NCI-H2196 (cell line): ENCODE results near the gene PKD2L1.
"Not testable (repeated sequence)": the region's sequence is repeated elsewhere in the genome, so short reads cannot be mapped to it uniquely, and the experiment has no call there.

Experiments used
- DNase-seq: peaks from one replicate; lab custom pipeline; 2025; ENCODE audit not compliant: unreplicated experiment; lab: John Stamatoyannopoulos, UW

Gene PKD2L1

GRCh38 chr10:100287756-100288155, 42.3 kb downstream of the PKD2L1 start:
- DNase-seq: no peak

DNA sequence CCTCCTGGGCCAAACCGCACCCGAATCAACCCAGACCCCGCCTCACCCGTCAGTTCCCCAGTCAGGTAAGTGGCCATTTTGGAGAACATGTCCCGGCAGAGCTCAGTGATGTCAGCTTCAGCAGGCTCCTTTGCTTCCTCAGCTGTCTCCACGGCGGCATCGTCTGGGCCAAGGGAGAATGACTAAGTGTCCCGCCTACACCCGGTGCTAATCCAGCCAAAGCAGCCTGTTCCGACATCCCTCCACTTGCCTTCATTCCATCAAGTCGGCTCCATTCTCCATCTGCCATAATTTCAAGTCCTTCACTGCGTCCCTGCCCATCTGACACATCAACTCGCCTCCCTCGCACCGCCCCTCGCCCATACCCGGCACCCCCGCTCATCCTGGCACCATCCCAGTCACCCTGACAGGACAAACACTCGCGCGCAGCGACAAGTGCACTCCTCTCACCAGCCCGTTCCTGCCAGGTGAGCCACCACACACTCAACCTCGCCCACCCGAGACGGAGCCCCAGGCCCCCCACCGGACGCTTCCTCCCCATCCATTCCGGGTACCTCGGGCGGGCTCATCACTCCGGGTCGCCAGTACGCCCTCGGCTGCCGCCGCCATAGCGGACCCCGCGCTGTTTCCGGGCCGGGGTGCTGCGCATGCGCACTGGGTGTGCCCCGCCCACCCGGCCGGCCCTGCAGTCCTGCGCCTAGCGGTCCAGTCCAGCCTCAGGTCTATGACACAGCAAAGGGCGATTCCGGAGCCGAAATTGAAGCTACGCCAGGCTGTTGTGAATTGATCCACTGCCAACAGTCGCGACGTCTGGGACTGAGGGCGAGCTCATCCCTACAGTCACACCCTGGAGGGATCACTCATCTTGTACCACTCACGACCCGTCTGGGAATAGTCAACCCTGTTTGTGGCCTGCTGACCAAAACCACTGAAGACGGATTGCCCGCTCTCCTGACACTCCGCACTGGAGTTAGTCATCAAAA, 43.7 kb downstream of the PKD2L1 start, which contains the start of gene BLOC1S2:
Gene BLOC1S2, minus strand, starts transcription at position 630 of the 983 bp plus-strand sequence. Its CDS starts 21 bp downstream, at position 609.
- peak; percentile 73 for DNase-seq

- DNase-seq: not testable (repeated sequence)
These were observed 44.7 kb downstream of the PKD2L1 start for GRCh38 chr10:100285326-100285725.

DNA sequence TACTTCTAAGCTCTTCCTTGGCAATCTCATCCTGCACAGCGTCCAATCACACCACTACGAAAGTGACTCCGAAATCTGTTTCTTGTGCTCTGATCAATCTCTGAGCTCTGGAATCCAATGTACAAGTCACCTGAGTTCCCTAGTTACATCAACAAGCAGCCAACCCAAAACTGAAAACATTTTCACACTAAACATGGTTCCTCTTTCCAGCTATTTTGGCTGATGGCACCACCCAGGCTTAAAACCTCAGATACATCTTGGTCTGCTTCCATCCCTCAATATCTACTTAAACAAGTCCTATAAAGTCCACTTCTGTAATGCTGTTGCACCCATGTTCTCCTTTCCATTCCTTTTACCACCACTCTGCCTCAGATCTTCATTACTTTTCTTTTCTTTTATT, 47.1 kb downstream of the PKD2L1 start:
- no peak for DNase-seq

DNA sequence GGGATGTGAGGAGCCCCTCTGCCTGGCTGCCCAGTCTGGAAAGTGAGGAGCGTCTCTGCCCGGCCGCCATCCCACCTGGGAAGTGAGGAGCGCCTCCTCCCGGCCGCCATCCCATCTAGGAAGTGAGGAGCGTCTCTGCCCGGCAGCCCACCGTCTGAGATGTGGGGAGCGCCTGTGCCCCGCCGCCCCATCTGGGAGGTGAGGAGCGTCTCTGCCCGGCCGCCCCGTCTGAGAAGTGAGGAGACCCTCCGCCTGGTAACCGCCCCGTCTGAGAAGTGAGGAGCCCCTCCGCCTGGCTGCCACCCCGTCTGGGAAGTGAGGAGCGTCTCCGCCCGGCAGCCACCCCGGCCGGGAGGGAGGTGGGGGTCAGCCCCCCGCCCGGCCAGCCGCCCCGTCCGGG, 53.1 kb downstream of the PKD2L1 start:
- DNase-seq: not testable (repeated sequence)

- peak; percentile 73 for DNase-seq
These were observed 62.6 kb downstream of the PKD2L1 start, which contains the start of gene CWF19L1 for GRCh38 chr10:100267239-100268104. Gene CWF19L1 (minus strand): TSS chr10:100267638. CDS start chr10:100267593, 45 bp downstream.

- no peak for DNase-seq
These were observed 64.1 kb downstream of the PKD2L1 start for GRCh38 chr10:100265821-100266485.

GRCh38 chr10:100254191-100254590, 75.8 kb downstream of the PKD2L1 start:
- DNase-seq: no peak

- DNase-seq: no peak
These were observed 77.0 kb downstream of the PKD2L1 start for GRCh38 chr10:100253041-100253440.

DNA sequence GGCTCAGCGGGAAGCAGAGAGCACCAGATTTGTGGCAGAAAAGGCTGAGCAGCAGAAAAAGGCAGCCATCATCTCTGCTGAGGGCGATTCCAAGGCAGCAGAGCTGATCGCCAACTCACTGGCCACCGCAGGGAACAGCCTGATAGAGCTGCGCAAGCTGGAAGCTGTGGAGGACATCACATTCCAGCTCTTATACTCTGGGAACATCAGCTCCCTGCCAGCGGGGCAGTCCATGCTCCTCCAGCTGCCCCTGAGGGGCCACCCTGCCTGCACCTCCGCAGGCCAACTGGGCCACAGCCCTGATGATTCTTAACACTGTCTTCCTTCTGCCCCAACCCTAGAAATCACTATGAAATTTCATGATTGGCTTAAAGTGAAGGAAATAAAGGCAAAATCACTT, 81.2 kb downstream of the PKD2L1 start:
- no peak for DNase-seq

DNA sequence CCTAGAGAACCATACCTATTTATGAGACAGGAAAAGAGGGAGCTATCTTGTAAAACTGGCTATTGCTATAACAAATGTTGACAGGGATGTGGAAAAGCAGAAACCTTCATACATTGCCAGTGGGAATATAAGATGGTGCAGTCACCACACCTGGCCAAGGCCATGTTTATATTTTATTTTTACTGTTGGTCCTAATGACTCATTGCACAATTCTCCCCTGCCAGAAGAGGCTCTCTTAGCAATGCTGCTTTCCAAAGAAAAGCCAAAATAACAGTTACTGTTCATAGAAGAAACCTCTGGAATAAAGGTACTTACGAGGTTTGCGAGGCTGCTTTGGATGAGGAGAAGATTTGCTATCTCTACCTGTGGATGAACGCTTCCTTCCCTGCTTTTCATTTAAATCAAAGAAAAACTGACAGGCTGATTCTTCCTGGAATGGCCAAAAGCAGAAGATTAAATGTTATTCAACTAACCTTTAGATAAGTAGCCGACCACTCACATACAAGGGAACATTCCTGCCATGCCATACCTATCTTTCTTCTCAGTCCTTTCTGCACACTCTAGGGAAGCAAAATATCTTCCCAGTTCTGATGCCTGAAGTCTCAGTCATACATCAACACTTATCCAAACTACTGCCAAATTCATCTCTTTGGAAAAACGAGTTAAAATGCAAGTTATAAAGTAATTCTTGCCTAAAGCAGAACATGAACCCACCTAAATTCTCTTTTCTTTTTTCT, 84.4 kb downstream of the PKD2L1 start:
- no peak for DNase-seq

DNA sequence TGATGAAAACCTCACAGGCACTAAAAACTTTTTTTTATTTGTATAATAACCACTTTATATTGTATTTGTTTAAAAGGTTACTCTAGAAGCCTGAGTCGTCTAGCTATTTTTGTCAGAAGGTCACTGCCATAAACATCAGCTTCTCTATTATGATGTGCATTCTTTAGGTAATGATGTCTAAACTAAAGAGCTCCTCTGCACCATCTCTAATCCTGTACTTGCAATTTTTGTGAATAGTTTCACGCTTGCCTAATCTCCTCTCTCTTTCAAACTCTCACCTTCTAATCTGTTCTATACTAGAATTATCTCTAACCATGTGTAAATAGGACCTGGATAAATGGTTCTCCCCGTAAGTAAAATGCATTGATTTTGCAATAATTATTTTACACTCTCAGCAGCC, 90.2 kb downstream of the PKD2L1 start:
- no peak for DNase-seq

DNA sequence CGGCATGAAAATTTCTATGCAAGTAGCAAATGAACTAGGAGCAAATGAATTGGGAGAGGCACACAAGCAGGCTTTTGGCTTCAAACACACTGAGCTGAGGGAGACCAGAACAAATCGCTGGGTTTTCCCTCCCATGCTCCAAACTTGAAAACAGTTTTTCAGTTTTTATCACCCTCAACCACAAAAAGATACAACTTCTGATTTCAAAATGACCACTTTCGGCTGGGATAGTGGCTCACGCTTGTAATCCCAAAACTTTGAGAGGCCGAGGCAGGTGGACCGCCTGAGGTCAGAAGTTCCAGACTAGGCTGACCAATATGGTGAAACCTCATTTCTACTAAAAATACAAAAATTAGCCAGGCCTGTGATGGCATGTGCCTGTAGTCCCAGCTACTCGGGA, 91.6 kb downstream of the PKD2L1 start:
- DNase-seq: no peak
